Measurements from ENCODE around the gene LRP8. TPM values are rescaled to one million over a fixed set of nuclear protein-coding genes. Genes with fewer than 3 reads are reported as not detected.

LRP8 gene
- total and polyA plus RNA-seq, 4 donors = 0.15 to 0.75 (median 0.29) TPM

GRCh38 chr1:53305650-53306049, 22.2 kb downstream of the LRP8 start (continued):
- TF ChIP-seq REST (IDR thresholded peaks at IDR 0.05) = no peak
- no peak for TF ChIP-seq SP1 (IDR thresholded peaks at IDR 0.05)
- TF ChIP-seq JUND (IDR thresholded peaks at IDR 0.05) = no peak
- TF ChIP-seq RXRA (IDR thresholded peaks at IDR 0.05) = no peak
- no peak for TF ChIP-seq ATF3 (IDR thresholded peaks at IDR 0.05)
- TF ChIP-seq HNF4G (IDR thresholded peaks at IDR 0.05) = no peak
- TF ChIP-seq RAD21 (IDR thresholded peaks at IDR 0.05) = no peak
- TF ChIP-seq FOXA2 (IDR thresholded peaks at IDR 0.05) = no peak
- no peak for TF ChIP-seq NR2F2 (IDR thresholded peaks at IDR 0.05)
- no peak for TF ChIP-seq HNF4A (conservative IDR thresholded peaks at IDR 0.05)
- no peak for TF ChIP-seq TAF1 (conservative IDR thresholded peaks at IDR 0.05)

GRCh38 chr1:53304527-53304926, 23.3 kb downstream of the LRP8 start:
- Histone ChIP-seq H3K27me3 (ENCODE audit: control insufficient read depth in 4 of 4, insufficient read depth in 4 of 4, low read length in 3 of 4) (no peaks in the 10 kb centered on the region), H3K9ac (ENCODE audit: low read depth in 1 of 2, low read length in 2 of 2) (no peak overlapping the region), H3K27ac (ENCODE audit: low read depth in 1 of 2, low read length in 2 of 2) (no peak overlapping the region), H3K9me3 (ENCODE audit: control insufficient read depth in 4 of 4, low read length in 3 of 4) (no peaks in the 10 kb centered on the region), H3K4me3 (ENCODE audit: low read depth in 1 of 3, low read length in 3 of 3) (no peak overlapping the region), H3K4me1 (ENCODE audit: control insufficient read depth in 4 of 4, insufficient read depth in 4 of 4, low read length in 3 of 4) (no peaks in the 10 kb centered on the region), H3K36me3 (ENCODE audit: control insufficient read depth in 4 of 4, insufficient read depth in 3 of 4, low read depth in 1 of 4, low read length in 3 of 4) (no peaks in the 10 kb centered on the region)
- DNase-seq (ENCODE audit: low spot score) = no peak
- WGBS = 93% methylated on average over 7 of the region's 7 CpGs
- TF ChIP-seq EGR1 (IDR thresholded peaks at IDR 0.05; ENCODE audit: low read depth in 2 of 2) (no peak), NR2F2 (IDR thresholded peaks at IDR 0.05) (no peak), YY1 (IDR thresholded peaks at IDR 0.05) (no peak), FOXA1 (IDR thresholded peaks at IDR 0.05) (no peak), SP1 (IDR thresholded peaks at IDR 0.05) (no peak), CTCF (IDR thresholded peaks at IDR 0.05; ENCODE audit: low read depth, low read length, missing input control) (no peak), ZBTB33 (IDR thresholded peaks at IDR 0.05) (no peak), FOXA2 (IDR thresholded peaks at IDR 0.05) (no peak), TAF1 (conservative IDR thresholded peaks at IDR 0.05) (no peak), ATF3 (IDR thresholded peaks at IDR 0.05) (no peak), RAD21 (IDR thresholded peaks at IDR 0.05) (no peak), REST (IDR thresholded peaks at IDR 0.05) (no peak), MAX (IDR thresholded peaks at IDR 0.05) (no peak), HNF4G (IDR thresholded peaks at IDR 0.05) (no peak), GABPA (IDR thresholded peaks at IDR 0.05 in 1 of 2, conservative IDR thresholded peaks at IDR 0.05 in 1 of 2) (no peak), RXRA (IDR thresholded peaks at IDR 0.05) (no peak), HNF4A (conservative IDR thresholded peaks at IDR 0.05) (no peak)
